ENCODE data around the gene OR13J1.

DNA sequence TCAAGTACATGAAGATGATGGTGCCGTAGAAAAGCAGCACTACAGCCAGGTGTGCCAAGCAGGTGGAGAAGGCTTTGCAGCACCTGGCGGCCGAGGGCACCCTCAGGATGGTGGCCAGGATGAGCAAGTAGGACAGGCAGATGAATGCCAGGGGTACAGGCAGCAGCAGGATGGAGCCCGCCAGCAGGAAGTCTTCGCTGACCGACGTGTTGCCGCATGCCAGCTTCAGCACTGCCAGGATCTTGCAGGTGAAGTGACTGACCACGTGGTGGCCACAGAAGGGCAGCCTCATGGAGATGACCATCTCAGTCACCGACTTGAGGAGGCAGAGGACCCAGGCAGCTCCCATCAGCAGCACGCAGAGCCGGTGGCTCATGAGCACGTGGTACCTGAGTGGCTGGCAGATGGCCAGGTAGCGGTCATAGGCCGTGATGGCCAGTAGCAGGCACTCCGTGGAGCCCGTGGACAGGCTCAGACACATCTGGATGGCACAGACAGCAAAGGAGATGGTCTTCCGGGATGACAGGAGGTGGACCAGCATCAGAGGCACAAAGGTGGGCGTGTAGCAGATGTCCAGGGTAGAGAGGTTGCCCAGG lies 482 bp downstream of the OR13J1 start:
- TF ChIP-seq, protein P1, sequence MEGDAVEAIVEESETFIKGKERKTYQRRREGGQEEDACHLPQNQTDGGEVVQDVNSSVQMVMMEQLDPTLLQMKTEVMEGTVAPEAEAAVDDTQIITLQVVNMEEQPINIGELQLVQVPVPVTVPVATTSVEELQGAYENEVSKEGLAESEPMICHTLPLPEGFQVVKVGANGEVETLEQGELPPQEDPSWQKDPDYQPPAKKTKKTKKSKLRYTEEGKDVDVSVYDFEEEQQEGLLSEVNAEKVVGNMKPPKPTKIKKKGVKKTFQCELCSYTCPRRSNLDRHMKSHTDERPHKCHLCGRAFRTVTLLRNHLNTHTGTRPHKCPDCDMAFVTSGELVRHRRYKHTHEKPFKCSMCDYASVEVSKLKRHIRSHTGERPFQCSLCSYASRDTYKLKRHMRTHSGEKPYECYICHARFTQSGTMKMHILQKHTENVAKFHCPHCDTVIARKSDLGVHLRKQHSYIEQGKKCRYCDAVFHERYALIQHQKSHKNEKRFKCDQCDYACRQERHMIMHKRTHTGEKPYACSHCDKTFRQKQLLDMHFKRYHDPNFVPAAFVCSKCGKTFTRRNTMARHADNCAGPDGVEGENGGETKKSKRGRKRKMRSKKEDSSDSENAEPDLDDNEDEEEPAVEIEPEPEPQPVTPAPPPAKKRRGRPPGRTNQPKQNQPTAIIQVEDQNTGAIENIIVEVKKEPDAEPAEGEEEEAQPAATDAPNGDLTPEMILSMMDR (conservative IDR thresholded peaks at IDR 0.05; ENCODE audit: low read depth in 2 of 2) = no peak
- TF ChIP-seq EZH2 (IDR thresholded peaks at IDR 0.05; ENCODE audit: low read depth, unreplicated experiment) = no peak

Data from GM23338 (cell line).